Measurements from ENCODE around the gene DYNC2I2.

The DYNC2I2 gene

GRCh38 chr9:128593856-128594255 is 62.8 kb downstream of the DYNC2I2 start:
- TF ChIP-seq CTCF (IDR thresholded peaks at IDR 0.05; ENCODE audit: insufficient read depth, low read length, poor library complexity, severe bottlenecking) (no peak), EZH2phosphoT487 (conservative IDR thresholded peaks at IDR 0.05; ENCODE audit: low read length) (no peak)
- H3K36me3 ChIP-seq (ENCODE audit: low read length): peaks cover 19% of the 10 kb centered on the region; the same call in 1 of the 2 replicates
- no peaks in the 10 kb centered on the region for H3K27me3 ChIP-seq (ENCODE audit: low read length)
- no peaks in the 10 kb centered on the region for H3K9me2 ChIP-seq (replicated peaks; ENCODE audit: insufficient read depth, low read length)
- H3K27ac ChIP-seq (ENCODE audit: low read depth, low read length): no peak overlapping the region
- no peaks in the 10 kb centered on the region for H3F3A ChIP-seq (ENCODE audit: insufficient read depth)
- no peak overlapping the region for H2AFZ ChIP-seq (ENCODE audit: low read depth, low read length, severe bottlenecking)
- H3K9ac ChIP-seq (ENCODE audit: low read length): no peak overlapping the region
- H3K9me3 ChIP-seq (ENCODE audit: insufficient read depth, low read length): no peaks in the 10 kb centered on the region
- H4K20me1 ChIP-seq (ENCODE audit: low read depth, low read length): no peaks in the 10 kb centered on the region
- no peak overlapping the region for H3K4me3 ChIP-seq (ENCODE audit: insufficient read depth, low read length, poor library complexity, severe bottlenecking)
- H3K79me2 ChIP-seq (ENCODE audit: insufficient read depth, low read length): no peaks in the 10 kb centered on the region
- no peak overlapping the region for H3K4me2 ChIP-seq (ENCODE audit: low read depth, low read length, poor library complexity, severe bottlenecking)

GRCh38 chr9:128593039-128593438 is 63.6 kb downstream of the DYNC2I2 start:
- TF ChIP-seq EZH2phosphoT487 (conservative IDR thresholded peaks at IDR 0.05; ENCODE audit: low read length): no peak
- no peak for TF ChIP-seq CTCF (IDR thresholded peaks at IDR 0.05; ENCODE audit: insufficient read depth, low read length, poor library complexity, severe bottlenecking)
- H4K20me1 ChIP-seq (ENCODE audit: low read depth, low read length): no peaks in the 10 kb centered on the region
- H2AFZ ChIP-seq (ENCODE audit: low read depth, low read length, severe bottlenecking): no peak overlapping the region
- H3K9ac ChIP-seq (ENCODE audit: low read length): no peak overlapping the region
- no peaks in the 10 kb centered on the region for H3K79me2 ChIP-seq (ENCODE audit: insufficient read depth, low read length)
- peaks cover 17% of the 10 kb centered on the region; the same call in 1 of the 2 replicates for H3K36me3 ChIP-seq (ENCODE audit: low read length)
- H3K4me3 ChIP-seq (ENCODE audit: insufficient read depth, low read length, poor library complexity, severe bottlenecking): no peak overlapping the region
- no peaks in the 10 kb centered on the region for H3K9me2 ChIP-seq (replicated peaks; ENCODE audit: insufficient read depth, low read length)
- H3K27ac ChIP-seq (ENCODE audit: low read depth, low read length): no peak overlapping the region
- no peak overlapping the region for H3K4me2 ChIP-seq (ENCODE audit: low read depth, low read length, poor library complexity, severe bottlenecking)
- no peaks in the 10 kb centered on the region for H3K27me3 ChIP-seq (ENCODE audit: low read length)
- H3K9me3 ChIP-seq (ENCODE audit: insufficient read depth, low read length): no peaks in the 10 kb centered on the region
- no peaks in the 10 kb centered on the region for H3F3A ChIP-seq (ENCODE audit: insufficient read depth)

GRCh38 chr9:128588581-128589233 is 67.9 kb downstream of the DYNC2I2 start:
- Histone ChIP-seq H3K36me3 (ENCODE audit: low read length) (peaks cover 26% of the 10 kb centered on the region; the same call in 1 of the 2 replicates), H3K4me2 (ENCODE audit: low read depth, low read length, poor library complexity, severe bottlenecking) (no peak overlapping the region), H3K27ac (ENCODE audit: low read depth, low read length) (no peak overlapping the region), H3K9me3 (ENCODE audit: insufficient read depth, low read length) (no peaks in the 10 kb centered on the region), H3K9ac (ENCODE audit: low read length) (no peak overlapping the region), H3F3A (ENCODE audit: insufficient read depth) (no peaks in the 10 kb centered on the region), H3K79me2 (ENCODE audit: insufficient read depth, low read length) (no peaks in the 10 kb centered on the region), H3K4me3 (ENCODE audit: insufficient read depth, low read length, poor library complexity, severe bottlenecking) (no peak overlapping the region), H2AFZ (ENCODE audit: low read depth, low read length, severe bottlenecking) (no peak overlapping the region), H3K9me2 (replicated peaks; ENCODE audit: insufficient read depth, low read length) (no peaks in the 10 kb centered on the region), H3K27me3 (ENCODE audit: low read length) (no peaks in the 10 kb centered on the region), H4K20me1 (ENCODE audit: low read depth, low read length) (no peaks in the 10 kb centered on the region)
- TF ChIP-seq CTCF (IDR thresholded peaks at IDR 0.05; ENCODE audit: insufficient read depth, low read length, poor library complexity, severe bottlenecking) (no peak), EZH2phosphoT487 (conservative IDR thresholded peaks at IDR 0.05; ENCODE audit: low read length) (no peak)
